Vagina (tissue), 2 donors: Measurements from ENCODE around the gene ZNF80. TPM values are rescaled to one million over a fixed set of nuclear protein-coding genes. Genes with fewer than 3 reads are reported as not detected.

Source experiments
- DNase-seq, 2 donors: peaks; one replicate each; pipeline ENCODE4 v3.0.0-alpha.2; 2017; ENCODE audit errors: extremely low spot score in 2 of 2
- H3K27ac ChIP-seq: fragments of 200-600 bp; sonication (generic); one replicate; pipeline ENCODE4 v1.5.1; 2019
- H3K27me3 ChIP-seq: fragments of 200-600 bp; sonication (generic); one replicate; pipeline ENCODE4 v1.5.1; 2019
- H3K36me3 ChIP-seq, 2 donors: fragments of 200-600 bp; sonication (generic); one replicate each; pipeline ENCODE4 v1.5.1; 2017 to 2019
- H3K4me1 ChIP-seq: fragments of 200-600 bp; sonication (generic); one replicate; pipeline ENCODE4 v1.5.1; 2019
- H3K4me3 ChIP-seq, 2 donors: fragments of 200-600 bp; sonication (generic); 1 replicate in 1 of 2; 2 replicates in 1 of 2; pipeline ENCODE4 v1.5.1; 2016 to 2019
- H3K9me3 ChIP-seq: fragments of 200-600 bp; sonication (generic); one replicate; pipeline ENCODE4 v1.5.1; 2019
- CTCF ChIP-seq, 3 experiments: fragments of 450-650 bp in 2 of 3; fragments of 200-600 bp in 1 of 3; sonication (generic) in 1 of 3; IDR thresholded peaks; one replicate each; pipeline ENCODE4 v1.5.1; 2017 to 2019; ENCODE audit warnings: antibody characterized with exemption in 3 of 3, mild to moderate bottlenecking in 2 of 3, moderate library complexity in 2 of 3
- POLR2A ChIP-seq, 2 donors: fragments of 450-650 bp; IDR thresholded peaks; one replicate each; pipeline ENCODE4 v1.6.1; 2017; ENCODE audit warnings: antibody characterized with exemption in 2 of 2, mild to moderate bottlenecking in 2 of 2, moderate library complexity in 2 of 2
- POLR2AphosphoS5 ChIP-seq, 2 donors: sonication (generic); formaldehyde crosslinking; IDR thresholded peaks; one replicate each; pipeline ENCODE4 v1.9.0; 2017; ENCODE audit warnings: antibody characterized with exemption in 2 of 2, mild to moderate bottlenecking in 2 of 2, low read depth in 1 of 2; ENCODE audit not compliant: insufficient read depth in 1 of 2
- intact Hi-C: fragments of 100-400 bp; cut with DNase I; formaldehyde crosslinking; loops from one replicate; pipeline ENCODE4 v1.15.1; 2023
- total RNA-seq: library from RNA; depleted of rRNA; stranded (reverse); fragments of >200 nt; gene quantifications from one replicate; pipeline ENCODE4 v1.2.3, GENCODE V29; 2016

Gene ZNF80
- total RNA-seq, 1 donor from 2014 or later: 0.74 TPM

DNA sequence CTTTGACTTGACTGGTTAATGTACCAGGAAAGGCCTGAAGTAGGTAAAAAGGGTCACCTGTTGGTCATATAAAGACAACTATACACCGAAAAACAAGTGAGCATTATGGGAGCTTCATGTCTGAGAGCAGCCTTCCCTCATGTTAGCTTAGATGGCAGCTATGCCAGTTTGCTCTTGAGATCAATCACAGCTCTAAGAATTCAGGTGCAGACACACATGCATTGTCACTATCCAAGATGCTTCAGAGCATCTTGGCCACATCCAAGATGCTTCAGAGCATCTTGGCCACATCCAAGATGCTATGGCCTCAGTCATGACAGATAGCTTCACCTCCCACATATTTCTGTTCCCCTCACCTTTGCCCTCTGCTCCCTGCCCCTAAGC is 15.5 kb downstream of the ZNF80 start:
- TF ChIP-seq POLR2A (IDR thresholded peaks at IDR 0.05) (no peak), POLR2AphosphoS5 (IDR thresholded peaks at IDR 0.05; ENCODE audit: insufficient read depth in 1 of 2, low read depth in 1 of 2) (no peak), CTCF (IDR thresholded peaks at IDR 0.05) (no peak)
- no peak overlapping the region for H3K27ac ChIP-seq
- H3K36me3 ChIP-seq: no peaks in the 10 kb centered on the region
- no peak overlapping the region for H3K4me3 ChIP-seq
- H3K9me3 ChIP-seq: no peaks in the 10 kb centered on the region
- no peaks in the 10 kb centered on the region for H3K27me3 ChIP-seq
- no peaks in the 10 kb centered on the region for H3K4me1 ChIP-seq
- DNase-seq: no peak
- intact Hi-C loops: no loop called here

DNA sequence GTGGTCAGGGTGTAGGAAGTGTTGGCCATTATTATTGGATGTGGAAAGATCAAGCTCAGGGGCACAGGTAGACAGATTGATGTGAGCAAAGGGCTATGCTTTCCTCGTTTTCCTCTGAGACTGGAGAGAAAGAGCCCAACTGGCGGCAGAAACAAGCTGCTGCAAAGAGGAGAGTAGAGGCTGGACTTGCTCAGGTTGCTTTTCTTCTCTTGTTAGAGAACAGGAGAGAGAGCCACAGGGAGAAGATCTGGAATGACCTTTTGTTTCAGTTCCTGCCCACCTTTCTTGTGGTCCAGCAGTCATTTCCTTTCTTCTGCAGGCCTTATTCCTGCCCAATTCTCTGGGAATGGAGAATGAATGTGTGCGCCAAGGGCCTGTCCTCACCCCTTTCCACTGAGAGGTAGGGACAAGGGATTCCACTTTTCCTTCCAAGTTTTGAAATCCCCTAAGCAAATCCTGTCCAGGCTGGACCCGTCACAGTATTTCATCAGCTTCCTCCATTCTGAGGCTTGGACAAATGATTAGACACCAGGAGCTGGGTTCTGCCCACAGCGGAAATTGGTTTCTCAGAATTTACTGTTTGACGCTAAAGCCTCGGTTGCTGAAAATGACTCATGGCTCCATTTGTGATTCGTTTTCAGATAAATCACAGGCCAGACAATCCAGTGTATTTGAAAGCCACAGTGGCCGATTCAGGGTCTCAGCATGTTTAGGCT is 16.1 kb downstream of the ZNF80 start:
- no peak overlapping the region for H3K4me3 ChIP-seq
- H3K27me3 ChIP-seq: no peaks in the 10 kb centered on the region
- DNase-seq: no peak
- TF ChIP-seq POLR2A (IDR thresholded peaks at IDR 0.05) (no peak), CTCF (IDR thresholded peaks at IDR 0.05) (no peak), POLR2AphosphoS5 (IDR thresholded peaks at IDR 0.05; ENCODE audit: insufficient read depth in 1 of 2, low read depth in 1 of 2) (no peak)
- intact Hi-C loops: no loop called here
- no peaks in the 10 kb centered on the region for H3K9me3 ChIP-seq
- H3K27ac ChIP-seq: no peak overlapping the region
- no peaks in the 10 kb centered on the region for H3K4me1 ChIP-seq
- no peaks in the 10 kb centered on the region for H3K36me3 ChIP-seq

DNA sequence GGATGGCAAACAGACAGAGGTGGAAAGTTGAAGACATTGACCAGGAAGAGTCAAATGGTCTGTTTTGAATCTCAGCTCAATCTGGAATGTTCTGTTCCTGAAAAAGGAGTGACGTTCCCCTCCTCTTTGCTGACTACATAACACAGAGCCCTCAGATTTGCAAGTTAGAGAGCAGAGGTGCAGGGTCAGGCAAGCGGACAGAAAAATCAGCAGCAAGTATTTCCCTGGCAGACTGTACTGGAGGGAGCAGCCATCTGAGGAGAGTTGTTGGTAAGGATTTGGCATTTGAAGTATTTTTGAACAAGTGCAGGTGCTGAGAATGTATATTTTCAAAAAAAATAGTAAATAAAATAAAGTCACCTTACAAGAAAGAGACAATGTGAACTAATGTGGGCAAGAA is 17.6 kb downstream of the ZNF80 start:
- Histone ChIP-seq H3K4me1 (no peaks in the 10 kb centered on the region), H3K27me3 (no peaks in the 10 kb centered on the region), H3K36me3 (no peaks in the 10 kb centered on the region), H3K9me3 (no peaks in the 10 kb centered on the region), H3K27ac (no peak overlapping the region), H3K4me3 (no peak overlapping the region)
- intact Hi-C loops: no loop called here
- DNase-seq: no peak
- TF ChIP-seq POLR2AphosphoS5 (IDR thresholded peaks at IDR 0.05; ENCODE audit: insufficient read depth in 1 of 2, low read depth in 1 of 2): no peak
- no peak for TF ChIP-seq CTCF (IDR thresholded peaks at IDR 0.05)
- TF ChIP-seq POLR2A (IDR thresholded peaks at IDR 0.05): no peak

GRCh38 chr3:114218578-114219185 is 18.7 kb downstream of the ZNF80 start:
- no peaks in the 10 kb centered on the region for H3K9me3 ChIP-seq
- no peak for TF ChIP-seq POLR2A (IDR thresholded peaks at IDR 0.05)
- TF ChIP-seq CTCF (IDR thresholded peaks at IDR 0.05): no peak
- no peak for TF ChIP-seq POLR2AphosphoS5 (IDR thresholded peaks at IDR 0.05; ENCODE audit: insufficient read depth in 1 of 2, low read depth in 1 of 2)
- H3K4me3 ChIP-seq: no peak overlapping the region
- H3K36me3 ChIP-seq: no peaks in the 10 kb centered on the region
- no peaks in the 10 kb centered on the region for H3K4me1 ChIP-seq
- no peak overlapping the region for H3K27ac ChIP-seq
- no peaks in the 10 kb centered on the region for H3K27me3 ChIP-seq
- intact Hi-C loops: no loop called here
- no peak for DNase-seq

GRCh38 chr3:114218006-114218405 is 19.4 kb downstream of the ZNF80 start:
- Histone ChIP-seq H3K36me3 (no peaks in the 10 kb centered on the region), H3K9me3 (no peaks in the 10 kb centered on the region), H3K4me1 (no peaks in the 10 kb centered on the region), H3K4me3 (no peak overlapping the region), H3K27me3 (no peaks in the 10 kb centered on the region), H3K27ac (no peak overlapping the region)
- no peak for DNase-seq
- intact Hi-C loops: no loop called here
- no peak for TF ChIP-seq POLR2AphosphoS5 (IDR thresholded peaks at IDR 0.05; ENCODE audit: insufficient read depth in 1 of 2, low read depth in 1 of 2)
- TF ChIP-seq POLR2A (IDR thresholded peaks at IDR 0.05): no peak
- TF ChIP-seq CTCF (IDR thresholded peaks at IDR 0.05): no peak
